HG02981 (cell line): ENCODE measurements around the gene IFNL4.
"Not testable (repeated sequence)": the region's sequence is repeated elsewhere in the genome, so short reads cannot be mapped to it uniquely, and the experiment has no call there.

Experiments used
- ATAC-seq: cut with Tn5 transposase; IDR thresholded peaks from one replicate; pipeline ENCODE4 v1.9.1; 2021; ENCODE audit warnings: mild to moderate bottlenecking, moderate library complexity; ENCODE audit not compliant: unreplicated experiment

IFNL4 gene

DNA sequence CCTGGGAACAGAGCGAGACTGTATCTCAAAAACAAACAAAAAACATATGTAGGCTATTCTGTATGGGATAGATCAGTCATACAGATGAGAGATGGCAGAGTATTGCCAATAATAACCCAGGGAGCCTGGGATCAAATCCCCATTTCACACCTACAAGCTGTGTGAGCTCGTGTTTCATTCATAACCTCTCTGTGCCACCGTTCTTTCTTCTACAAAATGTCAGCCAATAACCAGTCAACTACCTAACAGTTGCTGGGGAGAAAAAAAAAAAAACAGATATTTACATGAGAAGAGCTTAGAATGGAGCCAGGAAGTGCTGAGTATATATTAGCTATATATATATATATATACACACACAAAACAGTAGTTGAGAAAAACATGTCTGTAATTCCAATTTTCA is 13.0 kb upstream of the IFNL4 start:
- no peak for ATAC-seq

DNA sequence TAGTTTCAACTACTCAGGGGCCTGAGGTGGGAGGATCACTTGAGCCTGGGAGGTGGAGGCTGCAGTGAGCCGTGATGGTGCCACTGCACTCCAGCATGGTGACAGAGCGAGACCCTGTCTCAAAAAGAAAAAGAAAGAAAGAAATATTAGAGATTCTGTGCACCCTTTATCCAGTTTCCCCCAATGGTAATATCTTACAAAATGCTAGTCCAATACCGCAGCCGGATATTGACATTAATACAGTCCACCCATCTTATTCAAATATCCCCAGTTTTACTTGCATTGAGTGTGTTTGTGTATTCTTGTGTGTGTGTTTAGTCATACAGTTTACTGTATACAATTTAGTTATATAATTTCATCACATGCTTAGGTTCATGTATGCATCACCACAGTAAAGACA is 8.6 kb upstream of the IFNL4 start:
- no peak for ATAC-seq

GRCh38 chr19:39254531-39255345 is 6.1 kb upstream of the IFNL4 start:
- ATAC-seq = no peak

GRCh38 chr19:39253374-39254149 is 4.9 kb upstream of the IFNL4 start:
- ATAC-seq = no peak

DNA sequence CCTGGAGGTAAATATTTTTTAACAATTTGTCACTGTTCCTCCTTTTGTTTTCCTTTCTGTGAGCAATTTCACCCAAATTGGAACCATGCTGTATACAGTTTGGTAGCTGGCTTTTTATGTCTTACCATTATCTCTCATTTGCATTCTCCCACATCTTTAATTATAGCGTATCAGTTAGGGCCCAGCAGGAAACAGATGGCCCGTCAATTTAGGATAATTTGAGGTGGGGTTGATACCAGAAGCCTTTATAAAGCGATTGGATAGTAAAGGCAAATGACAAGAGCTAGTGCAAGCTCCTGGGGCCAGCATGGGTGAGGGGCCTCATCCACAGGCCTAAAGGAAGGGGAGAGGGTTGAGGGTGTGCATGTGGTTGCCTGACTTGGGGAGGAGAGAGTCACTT is 3.8 kb upstream of the IFNL4 start:
- ATAC-seq = no peak

DNA sequence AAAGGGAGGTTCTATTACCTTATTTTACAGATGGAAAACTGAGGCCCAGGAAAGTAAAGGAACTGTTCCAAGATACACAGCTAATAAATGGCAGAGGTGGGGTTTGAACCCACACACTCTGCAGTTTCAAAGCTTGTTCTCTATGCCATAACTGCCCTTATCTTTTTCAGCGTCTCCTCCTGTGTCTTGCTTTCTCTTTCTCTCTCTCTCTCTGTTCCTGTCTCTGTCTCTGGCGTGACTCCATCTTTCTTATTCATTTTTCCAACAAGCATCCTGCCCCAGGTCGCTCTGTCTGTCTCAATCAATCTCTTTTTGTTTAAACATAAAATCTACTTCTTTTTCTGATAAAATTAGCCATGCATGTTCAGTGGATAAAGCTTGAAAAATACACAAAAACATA is 3.2 kb upstream of the IFNL4 start:
- ATAC-seq = no peak

GRCh38 chr19:39251081-39251480 is 2.4 kb upstream of the IFNL4 start:
- no peak for ATAC-seq

DNA sequence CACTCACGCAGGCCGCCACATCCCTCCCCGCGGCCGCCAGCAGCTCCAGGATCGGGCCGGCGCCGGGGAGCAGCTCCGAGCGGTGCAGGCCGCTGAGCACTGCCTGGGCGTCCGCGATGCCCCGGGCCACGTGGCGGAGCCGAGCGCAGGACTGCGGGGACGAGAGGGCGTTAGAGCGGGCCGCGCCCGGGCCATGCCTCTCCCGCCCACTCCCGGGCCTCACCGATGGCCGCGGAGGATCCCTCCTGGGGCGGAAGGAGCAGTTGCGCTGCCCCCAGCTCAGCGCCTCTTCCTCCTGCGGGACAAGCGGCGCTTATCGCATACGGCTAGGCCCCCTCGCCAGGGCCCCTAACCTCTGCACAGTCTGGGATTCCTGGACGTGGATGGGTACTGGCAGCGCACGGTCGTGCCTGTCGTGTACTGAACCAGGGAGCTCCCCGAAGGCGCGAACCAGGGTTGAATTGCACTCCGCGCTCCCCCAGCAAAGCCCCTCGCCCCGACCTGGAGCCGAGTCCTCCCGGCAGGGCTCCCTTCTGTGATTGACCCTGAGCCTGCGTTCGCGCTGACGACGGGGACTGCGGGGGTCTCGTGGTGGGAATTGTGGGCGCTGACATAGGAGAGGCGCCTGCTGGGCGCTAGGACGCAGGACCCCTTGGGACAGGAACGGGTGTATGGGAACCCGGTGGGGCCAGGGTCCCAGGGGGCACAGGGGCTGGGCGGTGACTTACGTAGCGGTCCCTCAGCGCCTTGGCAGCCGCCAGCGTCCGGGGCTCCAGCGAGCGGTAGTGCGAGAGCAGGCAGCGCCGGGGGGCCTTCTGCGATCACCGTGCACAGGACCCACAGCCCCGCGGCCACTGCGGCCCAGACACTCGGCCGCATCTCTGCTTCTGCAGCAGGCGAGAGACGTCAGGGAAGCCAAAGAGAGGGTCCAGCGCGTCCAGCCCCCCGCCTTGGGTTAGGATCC is 673 bp downstream of the IFNL4 start:
- ATAC-seq = no peak

DNA sequence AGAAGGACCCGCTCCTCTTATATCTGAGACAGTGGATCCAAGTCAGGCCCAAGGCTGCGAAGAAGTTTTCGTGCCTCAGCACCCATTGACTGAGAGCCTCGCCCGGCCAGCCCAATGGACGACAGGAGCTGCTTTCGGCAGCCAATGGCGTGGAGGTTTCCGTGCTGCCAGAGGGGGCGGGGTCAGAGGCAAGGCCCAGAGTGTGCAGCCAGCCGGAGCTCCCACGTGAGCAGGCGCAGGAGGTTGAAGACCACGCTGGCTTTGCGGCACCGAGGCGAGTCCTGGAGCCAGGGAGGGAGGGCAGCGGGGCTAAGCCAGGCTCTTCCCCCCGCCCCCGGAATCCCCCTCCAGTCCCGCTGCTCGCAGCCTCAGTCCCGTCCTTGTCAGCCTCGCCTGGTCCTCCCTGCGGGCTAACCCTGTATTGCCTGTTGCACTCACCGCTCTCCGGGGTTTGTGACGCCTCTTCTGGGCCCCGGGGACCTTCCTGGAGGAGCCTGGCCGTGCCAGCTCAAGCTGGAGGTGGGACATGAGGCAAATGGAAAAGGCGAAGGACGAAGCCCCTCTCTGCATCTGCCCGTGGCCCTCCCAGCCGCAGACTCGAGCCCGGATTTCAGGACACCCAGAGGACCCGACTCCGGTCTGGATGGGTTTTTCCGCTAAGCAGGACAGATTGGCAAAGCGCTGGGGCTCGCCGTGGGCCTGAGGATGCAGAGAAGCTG is 1.5 kb downstream of the IFNL4 start:
- no peak for ATAC-seq

GRCh38 chr19:39245166-39245565 is 3.5 kb downstream of the IFNL4 start:
- not testable (repeated sequence) for ATAC-seq

GRCh38 chr19:39244410-39245100 is 4.1 kb downstream of the IFNL4 start, which contains the start of gene IFNL3:
IFNL3 (minus strand) TSS chr19:39245006; CDS start chr19:39244967, 39 bp downstream.
- ATAC-seq = not testable (repeated sequence)

DNA sequence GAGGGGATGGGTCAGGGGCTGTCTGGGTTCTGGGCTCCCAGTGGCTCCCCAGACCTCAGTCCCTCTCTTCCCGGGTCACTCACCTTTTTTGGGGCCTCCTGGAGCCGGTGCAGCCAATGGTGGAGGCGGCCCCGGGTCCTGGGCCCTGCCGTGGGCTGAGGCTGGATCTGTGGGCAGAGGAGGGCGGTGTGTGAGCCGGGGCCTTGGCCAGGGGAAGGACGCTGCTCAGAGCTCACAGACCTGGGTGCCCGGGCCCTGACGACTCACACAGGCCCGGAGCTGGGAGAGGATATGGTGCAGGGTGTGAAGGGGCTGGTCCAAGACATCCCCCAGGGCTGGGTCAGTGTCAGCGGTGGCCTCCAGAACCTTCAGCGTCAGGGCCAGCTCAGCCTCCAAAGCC is 4.9 kb downstream of the IFNL4 start:
- not testable (repeated sequence) for ATAC-seq

- ATAC-seq = no peak
Measured at GRCh38 chr19:39240421-39240820, 8.2 kb downstream of the IFNL4 start.

DNA sequence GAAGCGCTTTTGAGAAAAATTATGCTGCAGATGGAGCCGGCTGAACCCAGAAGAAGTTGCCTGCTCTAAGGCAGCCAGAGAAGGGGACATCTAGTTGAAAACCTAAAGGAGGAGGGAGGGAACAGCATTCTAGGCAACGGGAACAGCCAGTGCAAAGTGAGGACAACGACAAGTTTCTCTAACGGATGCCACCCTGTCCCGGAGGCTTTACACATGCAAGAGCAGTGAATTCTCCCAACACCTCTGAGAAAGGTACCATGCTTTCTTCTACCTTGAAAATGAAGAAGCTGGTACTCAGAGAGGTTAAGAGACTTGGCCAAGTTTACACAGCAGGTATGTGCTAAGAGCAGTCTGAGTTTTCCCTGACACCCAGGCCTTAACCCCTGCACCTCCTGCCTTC is 9.7 kb downstream of the IFNL4 start:
- no peak for ATAC-seq

DNA sequence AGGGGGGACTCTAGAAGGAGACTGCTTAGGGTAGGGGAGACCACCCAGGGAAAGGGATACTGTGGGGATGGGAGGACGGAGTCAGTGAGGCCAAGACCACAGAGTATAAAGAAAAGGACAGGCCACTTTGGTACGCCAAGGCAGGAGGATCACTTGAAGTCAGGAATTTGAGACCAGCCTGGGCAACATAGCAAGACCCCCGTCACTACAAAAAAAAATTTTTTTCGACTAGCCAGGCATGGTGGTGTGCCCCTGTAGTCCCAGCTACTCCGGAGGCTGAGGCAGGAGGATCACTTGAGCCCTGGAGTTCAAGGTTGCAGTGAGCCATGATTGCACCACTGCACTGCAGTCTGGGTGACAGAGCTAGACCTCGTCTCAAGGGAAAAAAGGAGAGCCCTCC is 10.4 kb downstream of the IFNL4 start:
- ATAC-seq = no peak

- no peak for ATAC-seq
Measured at GRCh38 chr19:39237200-39238184, 11.2 kb downstream of the IFNL4 start.

- no peak for ATAC-seq
Measured at GRCh38 chr19:39236527-39236926, 12.1 kb downstream of the IFNL4 start.

GRCh38 chr19:39232708-39233107 is 15.9 kb downstream of the IFNL4 start:
- no peak for ATAC-seq
